ENCODE data around the gene OSER1. TPM values are rescaled to one million over a fixed set of nuclear protein-coding genes. Genes with fewer than 3 reads are reported as not detected.

The OSER1 gene
- 27.2 and 45.3 TPM in 2 replicates for total RNA-seq (ENCODE audit: low replicate concordance)

DNA sequence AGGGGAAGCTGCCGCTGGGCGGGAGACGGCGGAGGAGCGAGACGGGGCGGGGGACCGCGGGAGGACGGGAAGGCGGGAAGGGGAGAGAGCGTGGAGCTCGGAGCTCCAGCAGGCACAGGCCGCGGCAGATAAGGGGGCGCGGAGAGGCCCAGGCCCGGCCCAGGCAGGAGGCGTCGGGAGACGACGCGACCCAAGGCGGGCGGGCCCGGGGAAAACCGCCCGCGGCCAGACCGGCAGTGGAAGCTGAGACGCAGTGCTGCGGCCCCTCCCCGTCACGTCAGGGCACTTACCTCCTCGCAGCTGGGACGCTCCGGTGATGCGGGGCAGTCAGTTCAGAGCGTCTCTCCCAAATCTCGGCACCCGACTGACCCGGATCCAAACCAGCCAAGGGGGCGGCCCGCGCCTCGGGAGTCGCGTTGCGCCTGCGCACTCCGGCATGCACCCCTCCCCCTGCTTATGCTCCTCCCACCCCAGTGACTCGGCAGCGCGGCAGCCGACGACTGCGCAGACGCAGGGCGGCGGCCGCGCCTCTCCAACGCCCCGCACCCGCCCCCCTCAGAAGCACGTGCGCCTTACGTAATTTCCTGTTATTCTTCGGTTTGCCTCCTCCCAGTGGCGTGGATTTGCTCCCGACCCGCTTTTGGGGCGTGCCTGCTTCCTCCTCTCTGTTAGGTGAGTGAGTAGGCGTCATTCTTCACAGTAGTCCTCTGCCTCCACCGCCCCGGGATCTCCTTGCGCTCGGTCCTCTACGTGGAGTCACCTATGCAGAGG lies at the start of gene OSER1:
TSS of gene OSER1 (minus strand) at position 366 of the 771 bp plus-strand sequence. CDS start 3,814 bp downstream, outside the sequence.

DNA sequence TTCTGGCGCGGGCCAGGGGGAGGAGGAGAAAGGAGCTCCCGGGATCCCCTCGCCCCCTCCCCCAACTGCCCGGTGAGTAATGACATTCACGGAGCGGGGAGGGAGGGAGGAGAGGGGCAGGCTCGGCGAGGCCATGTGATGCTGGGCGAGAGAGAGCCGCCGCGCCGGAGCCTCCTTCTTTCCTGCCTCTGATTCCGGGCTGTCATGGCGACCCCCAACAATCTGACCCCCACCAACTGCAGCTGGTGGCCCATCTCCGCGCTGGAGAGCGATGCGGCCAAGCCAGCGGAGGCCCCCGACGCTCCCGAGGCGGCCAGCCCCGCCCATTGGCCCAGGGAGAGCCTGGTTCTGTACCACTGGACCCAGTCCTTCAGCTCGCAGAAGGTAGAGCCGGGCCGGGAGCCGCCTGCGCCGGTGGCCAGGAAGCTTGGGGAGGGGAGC lies 36.6 kb upstream of the OSER1 start, which contains the start of gene GDAP1L1:
TSS of gene GDAP1L1 (plus strand) at position 178 of the 441 bp plus-strand sequence. CDS start at position 205, 27 bp downstream.

DNA sequence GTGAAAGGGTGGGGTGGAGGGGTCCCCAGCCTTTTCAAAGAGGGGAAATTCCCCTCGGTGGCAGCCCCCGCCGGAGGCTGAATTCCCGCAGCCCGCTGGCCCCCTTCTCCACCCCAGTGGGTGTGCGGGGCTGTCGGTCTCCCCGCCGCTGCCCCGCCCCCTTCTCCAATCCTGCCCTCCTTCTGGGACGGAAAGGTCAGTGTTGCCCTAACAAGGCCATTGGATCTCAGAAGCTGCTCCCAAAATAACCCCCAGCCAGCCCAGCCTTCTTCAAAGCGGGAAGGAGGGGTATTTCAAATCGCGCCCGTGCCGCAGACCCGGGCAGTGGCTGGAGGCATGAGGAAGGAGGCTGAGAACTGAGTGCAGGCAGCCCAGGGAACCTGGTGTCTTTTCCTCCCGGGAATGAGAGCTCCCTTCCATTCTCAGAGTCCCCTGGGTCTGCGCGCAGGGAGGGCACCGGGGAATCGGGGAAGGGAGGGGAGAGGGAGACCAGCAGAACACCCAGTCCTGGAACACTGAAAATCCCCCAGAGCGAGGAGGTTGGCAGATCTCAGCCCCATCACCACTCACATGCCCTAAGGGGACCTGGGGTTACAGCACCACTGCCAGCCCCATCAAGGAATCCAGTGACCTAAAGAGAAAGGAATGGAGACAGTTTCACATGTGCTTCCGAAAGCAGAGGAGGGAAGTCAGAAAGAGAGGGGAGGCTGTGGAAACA lies 23.4 kb downstream of the OSER1 start, which contains the start of gene JPH2:
TSS of gene JPH2 (minus strand) at position 135 of the 718 bp plus-strand sequence. CDS start 483 bp downstream, outside the sequence.

Other genes with a start within 250 kb of the OSER1 start
- 0.23 and 1.1 TPM in 2 replicates for gene JPH2, start 23.6 kb downstream of the OSER1 start, total RNA-seq (ENCODE audit: low replicate concordance)
- gene GDAP1L1, start 36.5 kb upstream of the OSER1 start, total RNA-seq (ENCODE audit: low replicate concordance), result not detected in 2 replicates
- 4.8 and 5.0 TPM in 2 replicates for gene FITM2, start 100.4 kb upstream of the OSER1 start, total RNA-seq (ENCODE audit: low replicate concordance)
- not detected in 2 replicates for gene R3HDML, start 126.3 kb upstream of the OSER1 start, total RNA-seq (ENCODE audit: low replicate concordance)
- gene HNF4A, start 144.9 kb upstream of the OSER1 start, total RNA-seq (ENCODE audit: low replicate concordance), result not detected in 2 replicates

All from smooth muscle cell of the coronary artery (primary cell).